HepG2 (cell line): ENCODE measurements around the gene EPN2. TPM values are rescaled to one million over a fixed set of nuclear protein-coding genes. Genes with fewer than 3 reads are reported as not detected.

Experiments used
- ARHGAP35 ChIP-seq: sonication (generic); formaldehyde crosslinking; IDR thresholded peaks from 2 replicates; pipeline ENCODE4 v1.9.0; 2022; ENCODE audit warnings: mild to moderate bottlenecking, inconsistent platforms, moderate library complexity, missing genetic modification reagents, borderline replicate concordance
- BRCA1 ChIP-seq: sonication (generic); formaldehyde crosslinking; IDR thresholded peaks from 2 replicates; pipeline ENCODE4 v1.4.0; 2020; ENCODE audit warnings: missing genetic modification reagents
- FOSL2 ChIP-seq: sonication (generic); formaldehyde crosslinking; IDR thresholded peaks from 2 replicates; pipeline ENCODE4 v1.4.0; 2020; ENCODE audit warnings: missing genetic modification reagents
- GLI4 ChIP-seq: sonication (generic); formaldehyde crosslinking; IDR thresholded peaks from 2 replicates; pipeline ENCODE4 v1.5.1; 2020; ENCODE audit warnings: missing genetic modification reagents, mild to moderate bottlenecking, moderate library complexity, borderline replicate concordance
- KLF13 ChIP-seq: sonication (generic); formaldehyde crosslinking; IDR thresholded peaks from 2 replicates; pipeline ENCODE4 v1.4.0; 2020; ENCODE audit warnings: mild to moderate bottlenecking, missing genetic modification reagents
- POGK ChIP-seq: sonication (generic); formaldehyde crosslinking; conservative IDR thresholded peaks from 2 replicates; pipeline ENCODE4 v1.8.0; 2022; ENCODE audit warnings: mild to moderate bottlenecking, moderate library complexity, missing genetic modification reagents
- SAP130 ChIP-seq: IDR thresholded peaks from 2 replicates; pipeline ENCODE4 v1.6.1; 2016; ENCODE audit warnings: low read depth
- TAF1 ChIP-seq: sonication (generic); formaldehyde crosslinking; IDR thresholded peaks from 2 replicates; pipeline ENCODE4 v1.4.0; 2020; ENCODE audit warnings: missing genetic modification reagents
- TFAP4 ChIP-seq: sonication (generic); IDR thresholded peaks from 2 replicates; pipeline ENCODE4 v1.6.1; 2016; ENCODE audit warnings: low read depth, borderline replicate concordance
- TGIF2 ChIP-seq: IDR thresholded peaks from 2 replicates; pipeline ENCODE4 v1.6.1; 2016; ENCODE audit warnings: control low read depth, missing compliant biosample characterization
- TSC22D2 ChIP-seq: sonication (generic); formaldehyde crosslinking; IDR thresholded peaks from 2 replicates; pipeline ENCODE4 v1.5.1; 2020; ENCODE audit warnings: missing genetic modification reagents, mild to moderate bottlenecking, borderline replicate concordance
- ZMYM2 ChIP-seq: sonication (generic); formaldehyde crosslinking; IDR thresholded peaks from 2 replicates; pipeline ENCODE4 v1.8.0; 2022; ENCODE audit warnings: mild to moderate bottlenecking, missing genetic modification reagents
- ZNF136 ChIP-seq: sonication (generic); formaldehyde crosslinking; IDR thresholded peaks from 2 replicates; pipeline ENCODE4 v1.8.1; 2022; ENCODE audit warnings: low read depth, mild to moderate bottlenecking, moderate library complexity, missing genetic modification reagents
- ZNF143 ChIP-seq: sonication (generic); formaldehyde crosslinking; IDR thresholded peaks from 2 replicates; pipeline ENCODE4 v1.4.0; 2020; ENCODE audit warnings: missing genetic modification reagents
- ZNF335 ChIP-seq: sonication (generic); formaldehyde crosslinking; IDR thresholded peaks from 2 replicates; pipeline ENCODE4 v1.4.0; 2020; ENCODE audit warnings: missing genetic modification reagents
- ZNF33B ChIP-seq: sonication (generic); formaldehyde crosslinking; IDR thresholded peaks from 2 replicates; pipeline ENCODE4 v1.5.1; 2020; ENCODE audit warnings: mild to moderate bottlenecking, missing genetic modification reagents
- ZNF567 ChIP-seq: sonication (generic); formaldehyde crosslinking; IDR thresholded peaks from 2 replicates; pipeline ENCODE4 v1.8.1; 2023; ENCODE audit warnings: mild to moderate bottlenecking, missing genetic modification reagents, borderline replicate concordance
- ZNF598 ChIP-seq: sonication (generic); formaldehyde crosslinking; IDR thresholded peaks from 2 replicates; pipeline ENCODE4 v1.5.1; 2020; ENCODE audit warnings: mild to moderate bottlenecking, missing genetic modification reagents, borderline replicate concordance
- ZNF639 ChIP-seq: conservative IDR thresholded peaks from 2 replicates; pipeline ENCODE4 v1.6.1; 2018; ENCODE audit warnings: missing genetic modification reagents
- ZNF672 ChIP-seq: sonication (generic); formaldehyde crosslinking; IDR thresholded peaks from 2 replicates; pipeline ENCODE4 v1.8.1; 2022; ENCODE audit warnings: missing genetic modification reagents
- ZNF773 ChIP-seq: sonication (generic); formaldehyde crosslinking; IDR thresholded peaks from 2 replicates; pipeline ENCODE4 v1.4.0; 2020; ENCODE audit warnings: missing genetic modification reagents, borderline replicate concordance
- polyA plus RNA-seq, 8 experiments: library from polyadenylated mRNA; depleted of rRNA in 3 of 8; stranded (reverse) in 7 of 8; unstranded in 1 of 8; fragments of >200 nt; fragmentation: Illumina TruSeq in 4 of 8; extraction: Trizol in 4 of 8; gene quantifications; 2 replicates each; pipeline versions ENCODE4 v1.2.1 to v1.2.3, GENCODE V29; 2011 to 2016; ENCODE audit warnings: low read depth in 4 of 8, missing spikeins in 1 of 8, mixed read lengths in 1 of 8; ENCODE audit not compliant: insufficient read depth in 1 of 8
- total RNA-seq, 5 experiments: library from RNA; depleted of rRNA; stranded (reverse); fragments of >200 nt; fragmentation: Illumina TruSeq; extraction: Trizol; gene quantifications; 2 replicates each; pipeline ENCODE4 v1.2.3, GENCODE V29; 2016; ENCODE audit warnings: low read depth in 1 of 5
- TF ChIP-seq, protein P1 (sequence below): IDR thresholded peaks from 2 replicates; pipeline ENCODE4 v1.6.1; 2018; ENCODE audit warnings: missing genetic modification reagents

The EPN2 gene
- total and polyA plus RNA-seq, 2 of the 13 experiments (the other 11 are each of a cell fraction or from before 2014, with no cell fraction given) = 7.8 to 19.2 TPM

GRCh38 chr17:19338031-19338990 is 101.1 kb downstream of the EPN2 start (continued):
- TF ChIP-seq ZMYM2 (CRISPR knock-in tag) = no peak
- TF ChIP-seq TGIF2 = no peak
- TF ChIP-seq ZNF33B (CRISPR knock-in tag) = peak; percentile 23; the same call in 1 of the 2 replicates
- peak; percentile 66 for TF ChIP-seq SAP130 (CRISPR knock-in tag)
- no peak for TF ChIP-seq ZNF639
- peak; percentile 48; the same call in 1 of the 2 replicates for TF ChIP-seq ZNF567
- TF ChIP-seq ZNF773 (CRISPR knock-in tag) = no peak
- TF ChIP-seq ARHGAP35 (CRISPR knock-in tag) = no peak; the same call in 1 of the 2 replicates
- no peak for TF ChIP-seq ZNF143 (CRISPR knock-in tag)
- TF ChIP-seq GLI4 = no peak
- TF ChIP-seq BRCA1 (CRISPR knock-in tag) = no peak
- TF ChIP-seq TAF1 (CRISPR knock-in tag) = peak; percentile 22; the same call in 1 of the 2 replicates
- peak; percentile 72 for TF ChIP-seq TSC22D2 (CRISPR knock-in tag)
- peak; percentile 47; the same call in 1 of the 2 replicates for TF ChIP-seq TFAP4
- TF ChIP-seq, protein P1, sequence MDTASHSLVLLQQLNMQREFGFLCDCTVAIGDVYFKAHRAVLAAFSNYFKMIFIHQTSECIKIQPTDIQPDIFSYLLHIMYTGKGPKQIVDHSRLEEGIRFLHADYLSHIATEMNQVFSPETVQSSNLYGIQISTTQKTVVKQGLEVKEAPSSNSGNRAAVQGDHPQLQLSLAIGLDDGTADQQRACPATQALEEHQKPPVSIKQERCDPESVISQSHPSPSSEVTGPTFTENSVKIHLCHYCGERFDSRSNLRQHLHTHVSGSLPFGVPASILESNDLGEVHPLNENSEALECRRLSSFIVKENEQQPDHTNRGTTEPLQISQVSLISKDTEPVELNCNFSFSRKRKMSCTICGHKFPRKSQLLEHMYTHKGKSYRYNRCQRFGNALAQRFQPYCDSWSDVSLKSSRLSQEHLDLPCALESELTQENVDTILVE = 0 out of 2 replicates have a peak, but pooled peaks have one; percentile 23
- TF ChIP-seq ZNF136 (CRISPR knock-in tag) = peak; percentile 83; the same call in 1 of the 2 replicates
- peak; percentile 78; the same call in 1 of the 2 replicates for TF ChIP-seq ZNF335 (CRISPR knock-in tag)
- TF ChIP-seq KLF13 (CRISPR knock-in tag) = no peak
- no peak for TF ChIP-seq ZNF672 (CRISPR knock-in tag)
- TF ChIP-seq POGK = peak; percentile 81
- peak; percentile 95 for TF ChIP-seq ZNF598 (CRISPR knock-in tag)
- TF ChIP-seq FOSL2 (CRISPR knock-in tag) = peak; percentile 46
